GM18526 (cell line): ENCODE data around the gene ABCA2.

Experiments
- POLR2A ChIP-seq: IDR thresholded peaks from 3 replicates; pipeline ENCODE4 v1.6.1; 2011; ENCODE audit not compliant: insufficient read length; ENCODE audit errors: extremely low read depth

ABCA2 gene

DNA sequence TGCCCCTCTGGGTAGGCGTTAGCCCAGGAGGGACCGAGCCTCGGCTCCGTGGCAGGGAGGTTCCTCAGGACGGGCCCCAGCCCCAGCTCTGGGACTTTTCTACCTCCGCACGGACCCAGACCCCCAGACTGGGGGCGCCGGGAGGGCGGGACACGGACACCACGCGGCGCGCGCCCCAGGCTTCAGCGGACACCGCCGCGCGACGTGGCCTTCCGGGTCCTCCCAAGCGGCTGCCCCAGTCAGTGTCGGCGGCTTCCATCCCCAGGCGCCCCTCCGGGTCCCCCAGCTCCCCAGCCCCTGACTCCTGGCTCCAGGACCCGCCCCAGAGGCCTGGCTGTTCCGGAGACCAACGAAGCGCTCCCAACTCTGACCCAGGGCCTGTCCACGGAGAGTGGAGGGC, 42.2 kb downstream of the ABCA2 start:
- no peak for TF ChIP-seq POLR2A

- no peak for TF ChIP-seq POLR2A
Observed at GRCh38 chr9:136985027-136985602, 42.9 kb downstream of the ABCA2 start.

DNA sequence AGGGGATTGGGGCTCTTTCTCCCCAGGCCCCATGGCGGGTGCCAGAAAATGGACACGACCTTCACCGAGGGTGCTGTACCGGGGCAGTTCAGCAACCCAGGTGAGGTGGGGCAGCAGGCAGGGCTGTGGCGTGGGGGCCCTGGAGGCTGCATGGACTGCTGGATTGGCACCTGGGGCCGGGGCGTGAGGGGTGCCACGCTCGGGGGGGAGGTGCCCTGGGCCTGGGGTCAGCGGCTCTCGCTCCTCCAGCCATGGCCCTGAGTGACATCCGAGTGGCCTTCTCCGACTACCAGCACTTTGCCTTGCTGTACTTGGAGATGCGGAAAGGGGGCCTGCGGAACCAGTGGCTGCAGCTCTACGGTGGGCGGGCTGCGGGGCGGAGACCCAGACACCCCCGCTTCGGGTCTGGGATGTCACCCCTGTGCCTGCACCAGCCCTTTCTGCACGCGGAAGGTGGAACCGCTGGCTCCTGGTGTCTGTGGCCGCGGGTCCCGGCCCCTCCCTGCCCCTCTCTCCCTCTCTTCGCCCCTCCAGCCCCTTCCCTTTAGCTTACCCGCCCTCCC, 43.5 kb downstream of the ABCA2 start:
- TF ChIP-seq POLR2A = no peak

GRCh38 chr9:136983656-136984314, 44.3 kb downstream of the ABCA2 start:
- no peak for TF ChIP-seq POLR2A

- no peak for TF ChIP-seq POLR2A
Observed at GRCh38 chr9:136983167-136983566, 44.9 kb downstream of the ABCA2 start.

DNA sequence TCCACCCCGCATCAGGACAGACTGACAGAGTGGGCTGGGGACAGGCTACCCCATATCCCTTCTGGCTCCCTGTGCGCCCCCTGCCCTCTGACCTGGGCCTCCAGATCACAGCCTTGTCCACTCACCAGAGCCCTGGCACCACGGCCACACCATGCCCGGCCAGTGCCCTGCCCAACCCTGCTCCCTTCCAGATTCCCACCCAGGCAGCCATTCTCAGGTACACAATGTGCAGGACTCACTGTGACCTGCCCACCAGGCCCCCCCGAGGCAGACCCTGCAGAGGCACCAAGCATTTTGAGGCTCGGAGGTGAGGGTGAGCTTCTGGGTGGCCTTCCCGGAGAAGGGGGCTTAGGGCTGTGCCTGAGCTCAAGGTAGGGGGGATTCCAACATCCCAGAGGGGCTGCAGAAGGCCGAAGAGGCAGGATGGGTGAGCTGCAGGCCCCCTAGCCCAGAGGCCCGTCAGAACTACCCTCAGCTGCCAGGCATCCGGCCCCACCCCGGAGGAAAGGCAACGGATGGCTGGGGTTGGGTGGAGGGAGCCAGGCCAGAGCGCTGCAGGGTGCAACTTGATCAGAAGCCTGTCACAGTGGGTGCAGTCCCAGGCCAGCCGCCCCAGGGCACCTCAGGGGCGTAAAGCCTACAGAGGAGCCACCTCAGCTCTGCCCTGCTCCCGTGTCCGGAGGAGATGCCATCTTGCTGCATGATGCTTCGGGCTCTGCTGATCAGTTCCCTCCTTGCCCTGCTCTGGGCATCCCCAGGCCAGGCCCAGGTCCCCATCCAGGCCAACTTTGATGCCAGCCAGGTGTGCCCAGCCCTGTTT, 45.6 kb downstream of the ABCA2 start, which contains the start of gene LCNL1:
Gene LCNL1, plus strand, starts transcription at position 762 of the 820 bp plus-strand sequence. CDS start 594 bp downstream, outside the sequence.
- TF ChIP-seq POLR2A = no peak

- TF ChIP-seq POLR2A = no peak
Observed at GRCh38 chr9:136981588-136982231, 46.3 kb downstream of the ABCA2 start.

DNA sequence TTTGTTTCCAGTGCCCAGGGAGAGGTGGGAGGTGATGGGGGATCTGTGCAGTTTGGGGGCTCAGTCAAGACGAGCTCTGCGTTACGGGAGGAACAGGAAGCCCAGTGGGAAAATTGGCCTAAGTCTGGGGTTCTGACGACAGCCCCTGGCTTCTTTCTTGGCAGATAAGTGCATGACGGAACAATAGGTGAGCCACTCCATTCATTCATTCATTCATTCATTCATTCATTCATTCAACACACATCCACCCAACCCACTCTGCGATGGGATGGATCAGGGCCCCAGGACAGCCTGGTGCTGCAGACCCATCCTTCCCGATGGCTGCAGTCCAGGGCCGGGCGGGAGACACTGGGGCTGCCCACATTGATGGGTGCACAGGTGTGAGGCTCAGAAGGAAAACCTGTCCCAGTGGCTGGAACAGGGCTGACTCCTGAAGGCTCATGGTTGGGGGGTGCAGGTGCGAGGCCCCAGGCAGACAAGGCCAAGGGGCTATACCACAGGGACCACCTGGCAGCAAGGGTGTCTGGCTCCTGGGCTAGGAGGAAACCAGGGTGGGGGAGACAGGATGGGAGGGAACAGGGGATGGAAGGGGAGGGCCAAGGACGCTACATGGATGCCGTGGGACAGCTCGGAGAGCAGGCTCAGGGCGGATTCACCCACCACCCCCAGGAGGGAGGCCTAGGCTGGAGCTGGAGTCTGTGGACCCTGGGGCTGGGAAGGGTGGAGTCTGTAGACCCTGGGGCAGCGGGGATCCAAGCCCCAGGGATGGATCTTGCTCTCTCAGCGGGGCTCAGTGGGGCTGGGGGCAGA, 47.2 kb downstream of the ABCA2 start:
- TF ChIP-seq POLR2A = no peak

DNA sequence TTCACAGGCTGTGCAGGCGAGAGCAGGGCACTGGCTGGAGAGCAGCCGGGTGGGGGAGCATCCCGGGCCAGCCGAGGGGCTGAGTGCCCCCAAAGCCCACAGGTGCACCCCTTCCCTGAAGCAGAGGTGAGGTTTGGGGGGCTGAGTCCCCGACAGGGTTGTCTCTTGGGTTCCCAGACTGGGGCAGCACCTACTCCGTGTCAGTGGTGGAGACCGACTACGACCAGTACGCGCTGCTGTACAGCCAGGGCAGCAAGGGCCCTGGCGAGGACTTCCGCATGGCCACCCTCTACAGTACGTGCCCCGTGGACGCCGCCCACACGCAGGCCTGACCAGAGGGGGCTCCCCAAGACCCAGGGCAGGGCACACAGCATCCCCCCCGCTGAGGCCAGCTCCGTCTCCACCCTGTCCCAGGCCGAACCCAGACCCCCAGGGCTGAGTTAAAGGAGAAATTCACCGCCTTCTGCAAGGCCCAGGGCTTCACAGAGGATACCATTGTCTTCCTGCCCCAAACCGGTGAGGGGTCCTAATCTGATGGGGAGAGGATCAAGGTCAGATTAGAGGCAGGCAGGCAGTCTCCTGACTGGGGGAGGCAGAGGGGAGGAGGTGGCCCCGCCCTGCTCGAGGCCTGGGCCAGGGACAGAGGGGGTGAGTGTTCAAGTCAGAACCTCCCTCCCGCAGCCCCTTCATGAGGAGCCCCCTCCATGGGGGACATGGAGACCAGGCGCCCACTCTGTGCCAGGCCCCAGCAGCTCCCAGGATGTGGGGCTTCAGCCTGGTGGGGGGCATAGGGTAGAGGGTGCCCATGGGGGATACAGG, 48.1 kb downstream of the ABCA2 start:
- TF ChIP-seq POLR2A = no peak

DNA sequence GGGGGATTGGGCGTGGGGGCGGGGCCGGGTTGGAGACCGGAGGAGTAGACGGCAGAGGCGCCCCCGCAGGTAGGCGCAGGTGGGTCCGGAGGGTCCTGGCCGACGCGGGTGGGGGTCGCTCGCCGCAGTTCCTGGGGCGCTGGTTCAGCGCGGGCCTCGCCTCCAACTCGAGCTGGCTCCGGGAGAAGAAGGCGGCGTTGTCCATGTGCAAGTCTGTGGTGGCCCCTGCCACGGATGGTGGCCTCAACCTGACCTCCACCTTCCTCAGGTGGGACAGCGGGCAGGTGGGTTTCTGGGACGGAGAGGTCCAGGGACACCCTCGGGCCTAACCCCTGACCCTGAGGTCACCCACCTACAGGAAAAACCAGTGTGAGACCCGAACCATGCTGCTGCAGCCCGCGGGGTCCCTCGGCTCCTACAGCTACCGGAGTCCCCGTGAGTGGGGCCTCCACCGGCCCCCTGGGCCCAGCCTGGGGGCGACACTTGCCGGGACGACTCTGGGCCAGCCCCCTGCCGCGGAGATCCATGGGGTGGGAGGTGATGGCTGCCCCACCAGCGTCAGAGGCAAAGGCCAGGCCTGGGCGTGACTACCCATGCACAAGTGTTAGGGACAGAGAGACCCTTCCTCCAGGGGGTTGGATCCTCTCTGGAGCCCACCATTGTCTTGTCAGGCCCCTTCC, 49.0 kb downstream of the ABCA2 start:
- no peak for TF ChIP-seq POLR2A

DNA sequence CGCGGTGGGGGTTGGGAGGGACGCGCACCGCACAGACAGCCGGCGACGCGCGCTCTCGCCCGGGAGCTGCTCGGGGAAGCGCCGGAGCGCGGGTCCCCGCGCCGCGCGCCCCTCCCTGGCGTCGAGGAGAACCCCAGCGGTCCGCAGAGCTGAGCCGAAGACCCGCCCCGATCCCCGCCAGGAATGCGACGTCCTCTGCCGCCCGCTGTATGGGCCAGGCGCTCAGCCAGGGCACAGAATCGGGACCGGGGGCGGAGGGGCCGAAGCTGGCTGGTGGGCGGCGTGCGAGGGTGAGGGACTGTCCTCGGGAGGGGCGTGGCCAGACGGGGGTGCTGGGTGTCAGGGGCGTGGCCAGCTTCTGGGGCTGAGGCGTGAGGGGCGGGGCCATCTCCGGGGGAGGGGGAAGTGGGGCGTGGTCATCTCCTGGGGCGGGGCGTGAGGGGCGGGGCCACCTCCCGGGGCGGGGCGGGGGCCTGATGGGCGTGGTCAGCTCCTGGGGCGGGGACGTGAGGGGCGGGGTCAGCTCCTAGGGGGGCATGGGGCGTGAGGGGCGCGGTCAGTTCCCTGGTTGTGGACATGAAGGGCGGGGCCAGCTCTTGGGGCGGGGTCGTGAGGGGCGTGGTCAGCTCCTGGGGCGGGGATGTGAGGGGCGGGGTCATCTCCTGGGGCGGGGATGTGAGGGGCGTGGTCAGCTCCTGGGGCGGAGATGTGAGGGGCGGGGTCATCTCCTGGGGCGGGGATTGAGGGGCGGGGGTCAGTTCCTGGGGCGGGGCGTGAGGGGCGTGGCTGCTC, 49.8 kb downstream of the ABCA2 start:
- no peak for TF ChIP-seq POLR2A

DNA sequence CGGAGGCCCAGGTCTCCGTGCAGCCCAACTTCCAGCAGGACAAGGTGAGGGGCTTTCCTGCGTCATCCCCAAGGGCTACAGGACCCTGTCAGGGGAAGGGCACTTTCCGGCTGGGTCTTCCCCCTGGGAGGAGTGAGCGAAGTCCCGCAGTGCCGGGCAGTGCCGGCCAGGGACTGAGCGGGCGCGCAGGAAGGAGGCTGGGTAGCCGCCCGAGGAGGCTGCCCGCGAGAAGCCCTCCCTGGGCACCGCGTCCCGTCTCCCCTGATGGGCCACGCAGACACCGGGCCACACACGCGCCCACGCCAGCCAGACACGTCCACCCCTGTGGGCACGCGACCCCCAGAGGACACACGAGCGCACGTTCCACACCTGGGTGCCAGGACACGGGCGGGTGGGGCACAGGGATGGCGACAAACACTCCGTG, 50.4 kb downstream of the ABCA2 start:
- no peak for TF ChIP-seq POLR2A

GRCh38 chr9:136977223-136977622, 50.8 kb downstream of the ABCA2 start, which contains the start of gene PTGDS:
PTGDS (plus strand) TSS chr9:136977504; CDS start chr9:136977579, 75 bp downstream.
- no peak for TF ChIP-seq POLR2A

- TF ChIP-seq POLR2A = no peak
Observed at GRCh38 chr9:136975644-136976043, 52.4 kb downstream of the ABCA2 start.
